SU-DHL-6 (cell line): ENCODE data around the gene GRM7.

Experiments
- H2AFZ ChIP-seq: fragments of 200-600 bp; sonication (generic); 2 replicates; pipeline ENCODE4 v1.6.1; 2014; ENCODE audit warnings: low read depth, mild to moderate bottlenecking, moderate library complexity, mixed read lengths, antibody characterized with exemption, low read length; ENCODE audit not compliant: severe bottlenecking
- H3F3A ChIP-seq: fragments of 200-600 bp; shearing (Covaris generic); 2 replicates; pipeline ENCODE4 v1.6.0; 2016; ENCODE audit warnings: antibody characterized with exemption, mild to moderate bottlenecking; ENCODE audit not compliant: insufficient read depth
- H3K27ac ChIP-seq: fragments of 200-600 bp; sonication (generic); 2 replicates; pipeline ENCODE4 v1.5.1; 2016; ENCODE audit warnings: low read depth, mild to moderate bottlenecking, low read length, moderate library complexity, mixed read lengths
- H3K27me3 ChIP-seq: fragments of 200-600 bp; sonication (generic), shearing (Covaris generic); 2 replicates; pipeline ENCODE4 v1.6.0; 2014; ENCODE audit warnings: mild to moderate bottlenecking, low read length
- H3K36me3 ChIP-seq: fragments of 200-600 bp; sonication (generic); 2 replicates; pipeline ENCODE4 v1.6.1; 2014; ENCODE audit warnings: mild to moderate bottlenecking, low read length, mixed read lengths
- H3K4me2 ChIP-seq: fragments of 300-600, 200-600 bp; shearing (Covaris generic), sonication (generic); 2 replicates; pipeline ENCODE4 v1.6.0; 2014; ENCODE audit warnings: low read length, low read depth, mild to moderate bottlenecking; ENCODE audit not compliant: poor library complexity, severe bottlenecking
- H3K4me3 ChIP-seq: fragments of 200-600 bp; sonication (generic); 2 replicates; pipeline ENCODE4 v1.5.1; 2014; ENCODE audit warnings: antibody characterized with exemption, low read length, mild to moderate bottlenecking, mixed read lengths; ENCODE audit not compliant: insufficient read depth, poor library complexity, severe bottlenecking
- H3K79me2 ChIP-seq: fragments of 200-600 bp; sonication (generic); 2 replicates; pipeline ENCODE4 v1.6.1; 2014; ENCODE audit warnings: mild to moderate bottlenecking, low read length, moderate library complexity; ENCODE audit not compliant: insufficient read depth
- H3K9ac ChIP-seq: fragments of 200-600 bp; sonication (generic); 2 replicates; pipeline ENCODE4 v1.7.0; 2014; ENCODE audit warnings: mild to moderate bottlenecking, low read length
- H3K9me2 ChIP-seq: fragments of 200-600 bp; sonication (generic); replicated peaks from 2 replicates; pipeline ENCODE4 v1.6.1; 2014; ENCODE audit warnings: low read length; ENCODE audit not compliant: insufficient read depth
- H3K9me3 ChIP-seq: fragments of 200-600 bp; sonication (generic); 2 replicates; pipeline ENCODE4 v1.6.1; 2014; ENCODE audit warnings: low read length, mixed read lengths; ENCODE audit not compliant: insufficient read depth
- H4K20me1 ChIP-seq: fragments of 200-600 bp; sonication (generic); 2 replicates; pipeline ENCODE4 v1.6.1; 2014; ENCODE audit warnings: low read depth, mild to moderate bottlenecking, antibody characterized with exemption, low read length, moderate library complexity, mixed read lengths
- EZH2phosphoT487 ChIP-seq: fragments of 200-600 bp; sonication (generic), shearing (Covaris generic); conservative IDR thresholded peaks from 2 replicates; pipeline ENCODE4 v1.6.1; 2018; ENCODE audit warnings: mild to moderate bottlenecking, antibody characterized with exemption, low read length, moderate library complexity, mixed read lengths
- TF ChIP-seq, protein P1 (sequence below): fragments of 200-600 bp; sonication (generic); IDR thresholded peaks from one replicate; pipeline ENCODE4 v1.5.1; 2017; ENCODE audit warnings: antibody characterized with exemption, mild to moderate bottlenecking, low read length, moderate library complexity; ENCODE audit not compliant: insufficient read depth, poor library complexity, severe bottlenecking

Gene GRM7

GRCh38 chr3:7271631-7272030 is 410.7 kb downstream of the GRM7 start:
- no peaks in the 10 kb centered on the region for H3K36me3 ChIP-seq
- H3K9me3 ChIP-seq, result no peaks in the 10 kb centered on the region
- H3K4me3 ChIP-seq, result no peak overlapping the region
- no peaks in the 10 kb centered on the region for H4K20me1 ChIP-seq
- no peaks in the 10 kb centered on the region for H3K27me3 ChIP-seq
- no peaks in the 10 kb centered on the region for H3F3A ChIP-seq
- no peak for TF ChIP-seq EZH2phosphoT487
- TF ChIP-seq, protein P1, sequence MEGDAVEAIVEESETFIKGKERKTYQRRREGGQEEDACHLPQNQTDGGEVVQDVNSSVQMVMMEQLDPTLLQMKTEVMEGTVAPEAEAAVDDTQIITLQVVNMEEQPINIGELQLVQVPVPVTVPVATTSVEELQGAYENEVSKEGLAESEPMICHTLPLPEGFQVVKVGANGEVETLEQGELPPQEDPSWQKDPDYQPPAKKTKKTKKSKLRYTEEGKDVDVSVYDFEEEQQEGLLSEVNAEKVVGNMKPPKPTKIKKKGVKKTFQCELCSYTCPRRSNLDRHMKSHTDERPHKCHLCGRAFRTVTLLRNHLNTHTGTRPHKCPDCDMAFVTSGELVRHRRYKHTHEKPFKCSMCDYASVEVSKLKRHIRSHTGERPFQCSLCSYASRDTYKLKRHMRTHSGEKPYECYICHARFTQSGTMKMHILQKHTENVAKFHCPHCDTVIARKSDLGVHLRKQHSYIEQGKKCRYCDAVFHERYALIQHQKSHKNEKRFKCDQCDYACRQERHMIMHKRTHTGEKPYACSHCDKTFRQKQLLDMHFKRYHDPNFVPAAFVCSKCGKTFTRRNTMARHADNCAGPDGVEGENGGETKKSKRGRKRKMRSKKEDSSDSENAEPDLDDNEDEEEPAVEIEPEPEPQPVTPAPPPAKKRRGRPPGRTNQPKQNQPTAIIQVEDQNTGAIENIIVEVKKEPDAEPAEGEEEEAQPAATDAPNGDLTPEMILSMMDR, result no peak
- H2AFZ ChIP-seq, result no peak overlapping the region
- no peaks in the 10 kb centered on the region for H3K79me2 ChIP-seq
- no peaks in the 10 kb centered on the region; the same call in 1 of the 2 replicates for H3K9me2 ChIP-seq
- no peak overlapping the region for H3K4me2 ChIP-seq
- H3K27ac ChIP-seq, result no peak overlapping the region
- H3K9ac ChIP-seq, result no peak overlapping the region

- no peaks in the 10 kb centered on the region for H3F3A ChIP-seq
- no peaks in the 10 kb centered on the region for H4K20me1 ChIP-seq
- no peaks in the 10 kb centered on the region for H3K36me3 ChIP-seq
- no peak overlapping the region for H3K27ac ChIP-seq
- H3K9ac ChIP-seq, result no peak overlapping the region
- no peaks in the 10 kb centered on the region for H3K79me2 ChIP-seq
- no peaks in the 10 kb centered on the region; the same call in 1 of the 2 replicates for H3K9me2 ChIP-seq
- TF ChIP-seq, protein P1, result no peak
- TF ChIP-seq EZH2phosphoT487, result no peak
- no peak overlapping the region for H2AFZ ChIP-seq
- H3K4me2 ChIP-seq, result no peak overlapping the region
- H3K9me3 ChIP-seq, result no peaks in the 10 kb centered on the region
- H3K27me3 ChIP-seq, result no peaks in the 10 kb centered on the region
- H3K4me3 ChIP-seq, result no peak overlapping the region
These were observed 411.3 kb downstream of the GRM7 start for GRCh38 chr3:7272203-7272602.

GRCh38 chr3:7275396-7275795 is 414.5 kb downstream of the GRM7 start:
- H3K36me3 ChIP-seq, result no peaks in the 10 kb centered on the region
- H3K4me3 ChIP-seq, result no peak overlapping the region
- H3K79me2 ChIP-seq, result no peaks in the 10 kb centered on the region
- H3K4me2 ChIP-seq, result no peak overlapping the region
- H4K20me1 ChIP-seq, result no peaks in the 10 kb centered on the region
- H2AFZ ChIP-seq, result no peak overlapping the region
- H3K9ac ChIP-seq, result no peak overlapping the region
- H3K9me2 ChIP-seq, result no peaks in the 10 kb centered on the region; the same call in 1 of the 2 replicates
- no peaks in the 10 kb centered on the region for H3K9me3 ChIP-seq
- H3K27ac ChIP-seq, result no peak overlapping the region
- no peaks in the 10 kb centered on the region for H3F3A ChIP-seq
- no peak for TF ChIP-seq EZH2phosphoT487
- TF ChIP-seq, protein P1, result no peak
- no peaks in the 10 kb centered on the region for H3K27me3 ChIP-seq
